Measurements from ENCODE around the gene TWIST1. TPM values are rescaled to one million over a fixed set of nuclear protein-coding genes. Genes with fewer than 3 reads are reported as not detected.

TWIST1 gene
- total RNA-seq, 1 donor from 2014 or later, result 53.4 TPM

DNA sequence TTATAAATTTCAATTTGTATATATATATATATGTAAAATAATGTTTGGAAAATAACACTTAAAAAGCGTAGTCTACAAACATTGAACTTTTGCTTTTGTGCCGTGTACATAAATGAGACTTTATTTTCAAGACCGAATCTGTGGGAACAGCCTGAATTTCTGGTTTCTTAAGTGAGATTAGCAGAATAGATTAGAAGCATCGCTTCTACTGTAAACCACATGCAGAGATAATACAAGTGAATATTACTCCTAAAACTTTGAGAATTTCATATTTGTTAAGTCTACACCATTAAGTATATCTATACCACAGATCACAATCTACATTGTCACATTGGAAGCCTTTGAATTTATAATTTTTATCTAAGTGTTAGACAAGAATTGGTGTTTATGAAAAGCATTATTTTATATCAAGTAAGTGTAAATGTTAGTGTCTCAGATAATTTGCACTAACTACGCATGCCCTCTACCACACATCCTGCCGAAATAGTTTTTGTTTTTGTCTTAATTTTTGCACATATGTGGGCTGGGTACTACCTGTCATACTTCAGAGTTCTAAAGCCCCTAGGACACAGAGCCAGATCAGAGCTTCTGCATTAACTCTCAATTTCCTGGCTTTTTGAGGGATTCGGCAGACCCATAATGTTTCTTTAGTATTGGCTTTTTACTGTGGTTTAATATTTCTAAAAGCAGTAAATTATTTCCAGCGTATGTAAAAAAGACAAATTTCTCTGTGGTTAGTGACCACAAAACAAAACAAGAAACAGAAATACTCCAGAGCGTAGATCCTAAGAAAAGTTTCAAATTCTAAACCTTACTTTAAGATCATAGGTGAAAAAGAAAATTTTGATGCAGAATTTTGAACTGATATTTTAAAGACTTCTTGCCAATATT, 20.0 kb downstream of the TWIST1 start:
- H3K4me1 Mint-ChIP-seq (ENCODE audit: unreplicated experiment), result peaks cover 23% of the 10 kb centered on the region
- no peak overlapping the region for H3K4me3 Mint-ChIP-seq (ENCODE audit: unreplicated experiment)
- TF ChIP-seq, protein P1, sequence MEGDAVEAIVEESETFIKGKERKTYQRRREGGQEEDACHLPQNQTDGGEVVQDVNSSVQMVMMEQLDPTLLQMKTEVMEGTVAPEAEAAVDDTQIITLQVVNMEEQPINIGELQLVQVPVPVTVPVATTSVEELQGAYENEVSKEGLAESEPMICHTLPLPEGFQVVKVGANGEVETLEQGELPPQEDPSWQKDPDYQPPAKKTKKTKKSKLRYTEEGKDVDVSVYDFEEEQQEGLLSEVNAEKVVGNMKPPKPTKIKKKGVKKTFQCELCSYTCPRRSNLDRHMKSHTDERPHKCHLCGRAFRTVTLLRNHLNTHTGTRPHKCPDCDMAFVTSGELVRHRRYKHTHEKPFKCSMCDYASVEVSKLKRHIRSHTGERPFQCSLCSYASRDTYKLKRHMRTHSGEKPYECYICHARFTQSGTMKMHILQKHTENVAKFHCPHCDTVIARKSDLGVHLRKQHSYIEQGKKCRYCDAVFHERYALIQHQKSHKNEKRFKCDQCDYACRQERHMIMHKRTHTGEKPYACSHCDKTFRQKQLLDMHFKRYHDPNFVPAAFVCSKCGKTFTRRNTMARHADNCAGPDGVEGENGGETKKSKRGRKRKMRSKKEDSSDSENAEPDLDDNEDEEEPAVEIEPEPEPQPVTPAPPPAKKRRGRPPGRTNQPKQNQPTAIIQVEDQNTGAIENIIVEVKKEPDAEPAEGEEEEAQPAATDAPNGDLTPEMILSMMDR (IDR thresholded peaks at IDR 0.05), result no peak
- H3K36me3 Mint-ChIP-seq (ENCODE audit: unreplicated experiment), result peaks cover 3% of the 10 kb centered on the region
- no peaks in the 10 kb centered on the region for H3K27me3 Mint-ChIP-seq (ENCODE audit: unreplicated experiment)
- no peak overlapping the region for H3K27ac Mint-ChIP-seq (ENCODE audit: unreplicated experiment)
- DNase-seq (ENCODE audit: extremely low spot score, unreplicated experiment), result no peak
- no peaks in the 10 kb centered on the region for H3K9me3 Mint-ChIP-seq (ENCODE audit: unreplicated experiment)

DNA sequence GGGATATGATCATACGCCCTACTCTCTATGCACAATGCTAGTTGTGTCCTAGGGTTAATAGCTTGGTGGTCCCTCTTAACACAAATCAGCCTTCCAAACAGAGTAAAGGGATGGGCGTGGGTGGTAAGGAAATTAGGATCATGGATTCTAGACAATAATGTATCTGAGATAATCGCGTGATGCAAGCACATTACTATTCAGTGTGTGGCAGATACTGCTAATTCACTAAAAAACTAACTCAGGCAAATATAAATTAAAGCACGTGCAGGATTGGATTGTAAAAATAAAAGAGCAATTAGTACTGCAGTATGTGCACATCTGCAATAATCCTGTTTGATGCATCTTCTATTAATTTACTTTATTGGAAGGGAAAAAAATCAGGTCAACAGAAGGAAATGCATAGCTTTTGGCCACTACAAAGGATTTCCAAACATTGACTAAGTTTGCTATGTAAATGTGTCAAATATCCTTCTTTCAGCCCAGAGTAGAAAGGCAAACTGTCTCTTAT, 22.0 kb downstream of the TWIST1 start:
- TF ChIP-seq, protein P1 (IDR thresholded peaks at IDR 0.05), result no peak
- Mint-ChIP-seq H3K4me3 (ENCODE audit: unreplicated experiment) (no peak overlapping the region), H3K36me3 (ENCODE audit: unreplicated experiment) (peaks cover 3% of the 10 kb centered on the region), H3K4me1 (ENCODE audit: unreplicated experiment) (peaks cover 19% of the 10 kb centered on the region), H3K9me3 (ENCODE audit: unreplicated experiment) (no peaks in the 10 kb centered on the region), H3K27ac (ENCODE audit: unreplicated experiment) (no peak overlapping the region), H3K27me3 (ENCODE audit: unreplicated experiment) (no peaks in the 10 kb centered on the region)
- DNase-seq (ENCODE audit: extremely low spot score, unreplicated experiment), result no peak

- TF ChIP-seq, protein P1 (IDR thresholded peaks at IDR 0.05), result no peak
- Mint-ChIP-seq H3K27me3 (ENCODE audit: unreplicated experiment) (no peaks in the 10 kb centered on the region), H3K9me3 (ENCODE audit: unreplicated experiment) (no peaks in the 10 kb centered on the region), H3K27ac (ENCODE audit: unreplicated experiment) (no peak overlapping the region), H3K4me3 (ENCODE audit: unreplicated experiment) (no peak overlapping the region), H3K4me1 (ENCODE audit: unreplicated experiment) (peaks cover 19% of the 10 kb centered on the region), H3K36me3 (ENCODE audit: unreplicated experiment) (peaks cover 3% of the 10 kb centered on the region)
- DNase-seq (ENCODE audit: extremely low spot score, unreplicated experiment), result no peak
These were observed 22.7 kb downstream of the TWIST1 start for GRCh38 chr7:19094598-19095352.

- H3K36me3 Mint-ChIP-seq (ENCODE audit: unreplicated experiment), result peaks cover 1% of the 10 kb centered on the region
- H3K27me3 Mint-ChIP-seq (ENCODE audit: unreplicated experiment), result no peaks in the 10 kb centered on the region
- DNase-seq (ENCODE audit: extremely low spot score, unreplicated experiment), result no peak
- H3K9me3 Mint-ChIP-seq (ENCODE audit: unreplicated experiment), result no peaks in the 10 kb centered on the region
- no peak overlapping the region for H3K27ac Mint-ChIP-seq (ENCODE audit: unreplicated experiment)
- no peak overlapping the region for H3K4me3 Mint-ChIP-seq (ENCODE audit: unreplicated experiment)
- TF ChIP-seq, protein P1 (IDR thresholded peaks at IDR 0.05), result no peak
- peaks cover 18% of the 10 kb centered on the region for H3K4me1 Mint-ChIP-seq (ENCODE audit: unreplicated experiment)
These were observed 23.3 kb downstream of the TWIST1 start for GRCh38 chr7:19094138-19094537.

Measured in osteocyte (in vitro differentiated cells).